HepG2 (cell line): ENCODE measurements around the gene TUT7.

Source experiments
- EP300 ChIP-seq, 3 experiments: sonication (generic) in 1 of 3; formaldehyde crosslinking in 1 of 3; IDR thresholded peaks; 2 replicates each; pipeline versions ENCODE4 v1.5.1 to v1.6.1; 2011 to 2020; ENCODE audit warnings: low read depth in 2 of 3, low read length in 2 of 3, borderline replicate concordance in 1 of 3, improper control_type of control experiment in 1 of 3, mild to moderate bottlenecking in 1 of 3, missing genetic modification reagents in 1 of 3, moderate library complexity in 1 of 3
- POLR2A ChIP-seq, 2 experiments: IDR thresholded peaks; 2 replicates each; pipeline ENCODE4 v1.6.1; 2011; ENCODE audit warnings: low read depth in 2 of 2, low read length in 2 of 2, mild to moderate bottlenecking in 1 of 2, moderate library complexity in 1 of 2; ENCODE audit not compliant: insufficient read depth in 1 of 2
- SRF ChIP-seq: IDR thresholded peaks from 2 replicates; pipeline ENCODE4 v1.6.1; 2011; ENCODE audit warnings: mild to moderate bottlenecking, low read depth, low read length, moderate library complexity
- ZNF253 ChIP-seq: sonication (generic); formaldehyde crosslinking; IDR thresholded peaks from 2 replicates; pipeline ENCODE4 v1.8.0; 2022; ENCODE audit warnings: mild to moderate bottlenecking, missing genetic modification reagents, borderline replicate concordance
- ZNF674 ChIP-seq: sonication (generic); formaldehyde crosslinking; IDR thresholded peaks from 2 replicates; pipeline ENCODE4 v1.5.0; 2020; ENCODE audit warnings: low read depth, mild to moderate bottlenecking, missing genetic modification reagents
- ZSCAN20 ChIP-seq: sonication (generic); formaldehyde crosslinking; IDR thresholded peaks from 2 replicates; pipeline ENCODE4 v1.4.0; 2020; ENCODE audit warnings: missing genetic modification reagents, mild to moderate bottlenecking, borderline replicate concordance
- TF ChIP-seq, protein P1 (sequence below): sonication (generic); formaldehyde crosslinking; IDR thresholded peaks from 2 replicates; pipeline ENCODE4 v1.4.0; 2020; ENCODE audit warnings: missing genetic modification reagents
- TF ChIP-seq, protein P2 (sequence below): sonication (generic); formaldehyde crosslinking; IDR thresholded peaks from 2 replicates; pipeline ENCODE4 v1.4.0; 2020; ENCODE audit warnings: missing genetic modification reagents
- TF ChIP-seq, protein P3 (sequence below): sonication (generic); formaldehyde crosslinking; IDR thresholded peaks from 2 replicates; pipeline ENCODE4 v1.4.0; 2020; ENCODE audit warnings: missing genetic modification reagents

GRCh38 chr9:86272221-86272620 lies 82.0 kb downstream of the TUT7 start:
- TF ChIP-seq ZNF674 (CRISPR knock-in tag) (no peak), SRF (no peak), ZNF253 (CRISPR knock-in tag) (no peak), EP300 (IDR thresholded peaks at IDR 0.05; ENCODE audit: low read depth in 2 of 2, low read length in 2 of 2) (no peak), EP300 (CRISPR knock-in tag; IDR thresholded peaks at IDR 0.05; ENCODE audit: borderline replicate concordance) (no peak), ZSCAN20 (CRISPR knock-in tag) (no peak), POLR2A (IDR thresholded peaks at IDR 0.05; ENCODE audit: insufficient read depth in 1 of 2, low read depth in 2 of 2, low read length in 2 of 2) (no peak)
- TF ChIP-seq, protein P1, sequence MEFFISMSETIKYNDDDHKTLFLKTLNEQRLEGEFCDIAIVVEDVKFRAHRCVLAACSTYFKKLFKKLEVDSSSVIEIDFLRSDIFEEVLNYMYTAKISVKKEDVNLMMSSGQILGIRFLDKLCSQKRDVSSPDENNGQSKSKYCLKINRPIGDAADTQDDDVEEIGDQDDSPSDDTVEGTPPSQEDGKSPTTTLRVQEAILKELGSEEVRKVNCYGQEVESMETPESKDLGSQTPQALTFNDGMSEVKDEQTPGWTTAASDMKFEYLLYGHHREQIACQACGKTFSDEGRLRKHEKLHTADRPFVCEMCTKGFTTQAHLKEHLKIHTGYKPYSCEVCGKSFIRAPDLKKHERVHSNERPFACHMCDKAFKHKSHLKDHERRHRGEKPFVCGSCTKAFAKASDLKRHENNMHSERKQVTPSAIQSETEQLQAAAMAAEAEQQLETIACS (CRISPR knock-in tag): no peak
- TF ChIP-seq, protein P2, sequence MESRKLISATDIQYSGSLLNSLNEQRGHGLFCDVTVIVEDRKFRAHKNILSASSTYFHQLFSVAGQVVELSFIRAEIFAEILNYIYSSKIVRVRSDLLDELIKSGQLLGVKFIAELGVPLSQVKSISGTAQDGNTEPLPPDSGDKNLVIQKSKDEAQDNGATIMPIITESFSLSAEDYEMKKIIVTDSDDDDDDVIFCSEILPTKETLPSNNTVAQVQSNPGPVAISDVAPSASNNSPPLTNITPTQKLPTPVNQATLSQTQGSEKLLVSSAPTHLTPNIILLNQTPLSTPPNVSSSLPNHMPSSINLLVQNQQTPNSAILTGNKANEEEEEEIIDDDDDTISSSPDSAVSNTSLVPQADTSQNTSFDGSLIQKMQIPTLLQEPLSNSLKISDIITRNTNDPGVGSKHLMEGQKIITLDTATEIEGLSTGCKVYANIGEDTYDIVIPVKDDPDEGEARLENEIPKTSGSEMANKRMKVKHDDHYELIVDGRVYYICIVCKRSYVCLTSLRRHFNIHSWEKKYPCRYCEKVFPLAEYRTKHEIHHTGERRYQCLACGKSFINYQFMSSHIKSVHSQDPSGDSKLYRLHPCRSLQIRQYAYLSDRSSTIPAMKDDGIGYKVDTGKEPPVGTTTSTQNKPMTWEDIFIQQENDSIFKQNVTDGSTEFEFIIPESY (CRISPR knock-in tag): no peak
- TF ChIP-seq, protein P3, sequence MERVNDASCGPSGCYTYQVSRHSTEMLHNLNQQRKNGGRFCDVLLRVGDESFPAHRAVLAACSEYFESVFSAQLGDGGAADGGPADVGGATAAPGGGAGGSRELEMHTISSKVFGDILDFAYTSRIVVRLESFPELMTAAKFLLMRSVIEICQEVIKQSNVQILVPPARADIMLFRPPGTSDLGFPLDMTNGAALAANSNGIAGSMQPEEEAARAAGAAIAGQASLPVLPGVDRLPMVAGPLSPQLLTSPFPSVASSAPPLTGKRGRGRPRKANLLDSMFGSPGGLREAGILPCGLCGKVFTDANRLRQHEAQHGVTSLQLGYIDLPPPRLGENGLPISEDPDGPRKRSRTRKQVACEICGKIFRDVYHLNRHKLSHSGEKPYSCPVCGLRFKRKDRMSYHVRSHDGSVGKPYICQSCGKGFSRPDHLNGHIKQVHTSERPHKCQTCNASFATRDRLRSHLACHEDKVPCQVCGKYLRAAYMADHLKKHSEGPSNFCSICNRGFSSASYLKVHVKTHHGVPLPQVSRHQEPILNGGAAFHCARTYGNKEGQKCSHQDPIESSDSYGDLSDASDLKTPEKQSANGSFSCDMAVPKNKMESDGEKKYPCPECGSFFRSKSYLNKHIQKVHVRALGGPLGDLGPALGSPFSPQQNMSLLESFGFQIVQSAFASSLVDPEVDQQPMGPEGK (CRISPR knock-in tag): no peak
